Measurements from ENCODE around the gene KIAA1143. TPM values are rescaled to one million over a fixed set of nuclear protein-coding genes. Genes with fewer than 3 reads are reported as not detected.

KIAA1143 gene
- polyA plus RNA-seq, 2 of the 4 experiments (the other 2 are of a cell fraction): 10.8 to 16.6 TPM

Other genes with a start within 250 kb of the KIAA1143 start
- gene ZKSCAN7, start 206.4 kb downstream of the KIAA1143 start, polyA plus RNA-seq (2011; rRNA removed): not detected in 2 replicates
- not detected in 3 replicates for gene ZKSCAN7, start 206.4 kb downstream of the KIAA1143 start, polyA plus RNA-seq (2017; fragmentation: RNase III; extraction: RNeasy Plus Mini Kit Qiagen cat#74134 plus additional on column Dnase treatment)
- not detected in 2 replicates for gene ZNF660, start 176.7 kb downstream of the KIAA1143 start, polyA plus RNA-seq (2011; rRNA removed)
- not detected in 3 replicates for gene ZNF660, start 176.7 kb downstream of the KIAA1143 start, polyA plus RNA-seq (2017; fragmentation: RNase III; extraction: RNeasy Plus Mini Kit Qiagen cat#74134 plus additional on column Dnase treatment)
- gene ZNF197, start 136.6 kb downstream of the KIAA1143 start, polyA plus RNA-seq (2011; rRNA removed): 3.7 TPM in 2 replicates
- gene ZNF197, start 136.6 kb downstream of the KIAA1143 start, polyA plus RNA-seq (2017; fragmentation: RNase III; extraction: RNeasy Plus Mini Kit Qiagen cat#74134 plus additional on column Dnase treatment): 2.8 to 2.9 TPM (median 2.9 TPM) in 3 replicates
- gene ZNF35, start 112.9 kb downstream of the KIAA1143 start, polyA plus RNA-seq (2011; rRNA removed): 4.8 and 5.0 TPM in 2 replicates
- gene ZNF35, start 112.9 kb downstream of the KIAA1143 start, polyA plus RNA-seq (2017; fragmentation: RNase III; extraction: RNeasy Plus Mini Kit Qiagen cat#74134 plus additional on column Dnase treatment): 3.8 to 4.1 TPM (median 3.9 TPM) in 3 replicates
- gene ZNF502, start 49.0 kb downstream of the KIAA1143 start, polyA plus RNA-seq (2011; rRNA removed): 3.3 TPM in 2 replicates
- gene ZNF502, start 49.0 kb downstream of the KIAA1143 start, polyA plus RNA-seq (2017; fragmentation: RNase III; extraction: RNeasy Plus Mini Kit Qiagen cat#74134 plus additional on column Dnase treatment): 1.5 to 1.8 TPM (median 1.7 TPM) in 3 replicates
- 0.03 TPM in 1 of 2 replicates, not detected in the other for gene ZNF501, start 32.0 kb downstream of the KIAA1143 start, polyA plus RNA-seq (2011; rRNA removed)
- 0.03 to 0.09 TPM in 2 of 3 replicates, not detected in the other for gene ZNF501, start 32.0 kb downstream of the KIAA1143 start, polyA plus RNA-seq (2017; fragmentation: RNase III; extraction: RNeasy Plus Mini Kit Qiagen cat#74134 plus additional on column Dnase treatment)
- 6.8 and 13.5 TPM in 2 replicates for gene KIF15, start 175 bp upstream of the KIAA1143 start, polyA plus RNA-seq (2011; rRNA removed)
- gene KIF15, start 175 bp upstream of the KIAA1143 start, polyA plus RNA-seq (2017; fragmentation: RNase III; extraction: RNeasy Plus Mini Kit Qiagen cat#74134 plus additional on column Dnase treatment): 7.7 to 8.7 TPM (median 8.4 TPM) in 3 replicates
- gene TMEM42, start 100.3 kb upstream of the KIAA1143 start, polyA plus RNA-seq (2011; rRNA removed): 18.0 and 22.8 TPM in 2 replicates
- 7.7 to 10.0 TPM (median 9.3 TPM) in 3 replicates for gene TMEM42, start 100.3 kb upstream of the KIAA1143 start, polyA plus RNA-seq (2017; fragmentation: RNase III; extraction: RNeasy Plus Mini Kit Qiagen cat#74134 plus additional on column Dnase treatment)
- gene TGM4, start 113.0 kb upstream of the KIAA1143 start, polyA plus RNA-seq (2011; rRNA removed): 0.01 and 0.03 TPM in 2 replicates
- gene TGM4, start 113.0 kb upstream of the KIAA1143 start, polyA plus RNA-seq (2017; fragmentation: RNase III; extraction: RNeasy Plus Mini Kit Qiagen cat#74134 plus additional on column Dnase treatment): not detected in 3 replicates
- gene ZDHHC3, start 214.6 kb upstream of the KIAA1143 start, polyA plus RNA-seq (2011; rRNA removed): 57.7 and 84.7 TPM in 2 replicates
- gene ZDHHC3, start 214.6 kb upstream of the KIAA1143 start, polyA plus RNA-seq (2017; fragmentation: RNase III; extraction: RNeasy Plus Mini Kit Qiagen cat#74134 plus additional on column Dnase treatment): 28.7 to 30.9 TPM (median 30.0 TPM) in 3 replicates
- gene EXOSC7, start 214.6 kb upstream of the KIAA1143 start, polyA plus RNA-seq (2011; rRNA removed): 53.9 and 68.4 TPM in 2 replicates
- 58.7 to 61.8 TPM (median 59.1 TPM) in 3 replicates for gene EXOSC7, start 214.6 kb upstream of the KIAA1143 start, polyA plus RNA-seq (2017; fragmentation: RNase III; extraction: RNeasy Plus Mini Kit Qiagen cat#74134 plus additional on column Dnase treatment)